Nucleus accumbens (tissue), 56 donors: ENCODE measurements around the gene GSK3A.
A peak's percentile ranks its signal among the peaks of the same experiment; 100 is the strongest.

Source experiments
- DNase-seq, 56 donors: peaks; one replicate each; lab custom pipeline; 2025; lab: John Stamatoyannopoulos, UW

The GSK3A gene

GRCh38 chr19:42233678-42234292, 8.6 kb downstream of the GSK3A start:
- no peak for DNase-seq

GRCh38 chr19:42233106-42233505, 9.3 kb downstream of the GSK3A start:
- DNase-seq: no peak

- no peak for DNase-seq
These were observed 10.0 kb downstream of the GSK3A start for GRCh38 chr19:42232435-42232834.

DNA sequence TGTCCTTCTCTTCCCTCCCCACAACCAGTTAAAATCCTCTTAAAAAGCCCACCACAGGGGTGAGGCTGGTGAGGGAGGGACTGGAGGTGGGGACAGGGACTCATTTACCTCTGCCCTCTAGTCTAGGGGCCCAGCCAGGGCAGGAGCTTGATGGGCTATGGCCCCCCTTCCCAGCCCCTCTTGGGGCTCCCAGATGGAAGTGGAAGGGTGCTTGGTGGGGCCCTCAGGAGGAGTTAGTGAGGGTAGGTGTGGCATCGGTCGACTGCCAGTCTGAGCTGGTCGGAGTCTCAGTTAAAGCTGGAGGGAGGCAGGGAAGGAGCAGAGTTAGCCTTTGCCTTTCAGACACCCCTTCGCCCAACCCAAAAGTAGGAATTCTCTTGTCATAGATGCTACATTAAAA, 11.8 kb downstream of the GSK3A start:
- no peak for DNase-seq

- no peak for DNase-seq
These were observed 12.5 kb downstream of the GSK3A start for GRCh38 chr19:42229855-42230351.

GRCh38 chr19:42229301-42229854, 13.0 kb downstream of the GSK3A start:
- no peak for DNase-seq

- DNase-seq: no peak
These were observed 13.8 kb downstream of the GSK3A start for GRCh38 chr19:42228641-42229040.

DNA sequence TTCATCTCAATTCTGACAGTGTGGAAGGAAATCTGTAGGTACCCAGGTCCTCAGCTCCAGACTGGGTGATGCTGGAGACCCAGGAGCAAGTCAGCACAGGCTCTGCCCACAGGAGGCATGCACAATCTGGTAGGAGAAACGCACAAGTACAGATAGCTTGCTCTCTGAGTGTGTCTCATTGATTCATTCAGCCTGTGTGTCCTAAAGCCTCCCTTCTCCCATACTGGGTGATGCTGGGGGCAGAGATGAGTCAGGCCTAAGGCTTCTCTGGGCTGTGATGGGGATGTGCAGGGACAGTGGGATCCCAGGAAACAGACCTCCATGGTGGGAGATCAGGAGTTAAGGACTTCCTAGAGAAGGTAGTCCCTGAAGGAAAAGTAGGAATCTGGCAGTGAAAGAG, 15.5 kb downstream of the GSK3A start:
- DNase-seq: no peak

DNA sequence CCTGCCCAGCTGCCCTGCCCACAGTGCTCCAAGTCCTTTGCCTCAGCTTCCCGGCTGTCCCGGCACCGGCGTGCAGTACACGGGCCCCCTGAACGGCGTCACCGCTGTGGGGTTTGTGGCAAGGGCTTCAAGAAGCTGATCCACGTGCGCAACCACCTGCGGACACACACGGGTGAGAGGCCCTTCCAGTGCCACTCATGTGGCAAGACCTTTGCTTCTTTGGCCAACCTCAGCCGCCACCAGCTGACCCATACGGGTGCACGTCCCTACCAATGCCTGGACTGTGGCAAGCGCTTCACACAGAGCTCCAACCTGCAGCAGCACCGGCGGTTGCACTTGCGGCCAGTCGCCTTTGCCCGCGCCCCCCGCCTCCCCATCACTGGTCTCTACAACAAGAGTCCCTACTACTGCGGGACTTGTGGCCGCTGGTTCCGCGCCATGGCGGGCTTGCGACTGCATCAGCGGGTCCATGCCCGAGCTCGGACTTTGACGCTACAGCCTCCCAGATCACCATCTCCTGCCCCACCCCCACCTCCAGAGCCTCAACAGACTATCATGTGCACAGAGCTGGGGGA, 16.6 kb downstream of the GSK3A start:
- DNase-seq: no peak

GRCh38 chr19:42224940-42225717, 17.3 kb downstream of the GSK3A start:
- no peak for DNase-seq

DNA sequence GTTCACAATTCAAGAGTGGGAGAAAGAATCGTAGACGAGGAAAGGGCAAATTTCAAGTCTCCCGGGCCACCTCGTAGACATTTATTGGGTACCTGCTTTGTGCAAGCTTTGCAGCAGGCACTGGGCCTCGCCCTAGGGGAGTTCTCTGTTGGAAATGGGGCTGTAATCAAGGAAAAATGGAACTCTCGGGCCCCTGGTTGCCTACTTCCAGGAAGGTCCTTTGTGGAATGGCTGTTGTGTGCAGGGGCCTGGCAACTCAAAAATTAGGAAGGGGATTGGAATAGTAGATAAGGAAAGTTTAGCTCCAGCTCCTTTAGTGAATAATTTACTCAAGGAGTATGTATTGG, 21.7 kb downstream of the GSK3A start:
- no peak for DNase-seq

DNA sequence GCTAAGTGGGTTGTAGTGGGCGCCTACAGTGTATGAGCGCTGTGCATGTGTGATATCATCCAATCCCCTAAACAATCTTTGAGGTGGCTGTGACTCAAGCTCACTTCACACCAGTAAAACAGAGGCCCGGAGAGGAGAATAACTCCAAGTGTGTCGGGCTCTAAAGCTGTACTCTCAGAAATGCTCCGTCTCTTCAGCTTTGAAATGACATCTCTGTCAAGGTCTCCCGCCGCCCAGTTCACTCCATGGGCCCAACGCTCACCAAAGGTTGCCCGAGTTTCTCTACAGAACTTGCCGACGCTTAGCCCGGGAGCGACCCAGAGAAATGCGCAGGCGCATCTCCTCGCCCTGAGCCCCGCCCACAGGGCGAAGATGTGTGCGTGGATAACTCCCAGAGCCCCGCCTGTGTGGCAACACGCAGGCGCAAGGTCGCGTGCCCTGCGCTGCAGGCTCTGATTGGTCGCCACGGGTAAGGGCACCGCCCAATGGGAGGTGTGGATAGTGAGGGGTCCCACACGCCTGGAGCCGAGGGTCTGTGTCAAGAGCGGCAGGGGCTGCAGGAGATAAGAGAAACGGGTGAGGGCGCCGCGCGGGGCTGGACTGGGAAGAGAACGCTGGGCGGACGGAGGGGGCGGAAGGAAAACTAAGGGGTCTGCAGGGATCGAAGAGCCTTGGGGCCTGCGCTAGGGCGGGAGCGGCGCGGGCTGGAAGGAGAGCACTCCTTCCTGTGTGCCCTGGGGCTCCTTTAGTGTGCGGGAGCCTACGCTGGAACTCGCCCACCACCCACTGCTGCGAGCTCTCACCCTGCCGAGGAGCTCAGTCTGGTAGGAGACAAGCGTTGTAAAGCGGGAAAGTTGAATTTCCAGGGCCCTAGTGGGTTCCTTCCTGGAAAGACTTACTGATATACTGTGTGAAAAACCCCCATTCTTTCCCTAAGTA, 22.3 kb downstream of the GSK3A start, which contains the start of gene ZNF526:
Gene ZNF526 (plus strand): TSS at position 501 of the 939 bp plus-strand sequence. CDS start 4,092 bp downstream, outside the sequence.
- DNase-seq: peak; percentile 73 to 98 (median 95)

GRCh38 chr19:42217520-42218437, 24.6 kb downstream of the GSK3A start, which contains the start of gene DEDD2:
DEDD2 (minus strand) TSS chr19:42217677; CDS start chr19:42217007, 670 bp downstream.
- peak; percentile 37 to 99 (median 94) for DNase-seq

DNA sequence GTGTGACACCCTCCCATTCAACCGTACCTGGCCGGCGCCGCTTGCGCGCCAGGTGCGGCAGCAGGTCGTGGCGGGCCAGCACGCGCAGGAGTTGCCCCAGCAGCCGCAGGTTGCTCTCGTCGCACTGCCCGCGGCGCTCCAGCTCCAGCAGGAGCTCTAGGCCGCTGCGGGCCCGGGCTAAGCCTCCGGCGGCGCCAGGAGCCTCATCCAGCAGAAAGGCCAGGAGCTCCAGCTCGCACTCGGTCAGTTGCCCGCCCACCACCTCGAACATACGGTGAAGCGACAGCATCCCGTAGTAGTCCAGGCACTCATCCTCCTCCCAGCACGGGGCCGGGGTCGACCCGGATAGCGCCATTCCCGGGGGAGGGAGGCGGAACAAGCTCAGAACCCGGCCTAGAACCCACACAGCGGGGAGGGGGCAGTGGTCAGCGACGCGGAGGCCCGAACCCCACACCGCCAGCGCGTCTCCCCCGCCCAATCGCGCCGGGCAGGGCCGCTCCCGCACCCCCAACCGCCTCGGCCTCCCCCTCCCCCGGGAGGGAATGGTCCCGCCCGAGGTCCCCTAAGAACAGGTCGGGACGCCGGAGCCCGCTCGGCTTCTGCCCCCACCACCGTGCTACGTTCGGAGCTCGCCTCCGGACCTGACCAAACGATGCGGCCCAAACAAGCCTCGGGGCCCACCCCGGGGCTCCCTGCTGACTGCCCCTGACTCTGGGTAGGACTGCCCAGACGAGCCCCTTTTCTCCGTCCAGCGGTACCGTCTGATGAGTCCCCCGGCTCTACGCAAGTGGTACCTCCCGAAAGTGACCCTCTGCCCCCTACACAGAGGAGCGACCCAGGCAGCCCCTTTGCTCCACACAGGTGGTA, 25.5 kb downstream of the GSK3A start:
- peak in 35 of 56 donors; percentile 21 to 78 (median 48) for DNase-seq

DNA sequence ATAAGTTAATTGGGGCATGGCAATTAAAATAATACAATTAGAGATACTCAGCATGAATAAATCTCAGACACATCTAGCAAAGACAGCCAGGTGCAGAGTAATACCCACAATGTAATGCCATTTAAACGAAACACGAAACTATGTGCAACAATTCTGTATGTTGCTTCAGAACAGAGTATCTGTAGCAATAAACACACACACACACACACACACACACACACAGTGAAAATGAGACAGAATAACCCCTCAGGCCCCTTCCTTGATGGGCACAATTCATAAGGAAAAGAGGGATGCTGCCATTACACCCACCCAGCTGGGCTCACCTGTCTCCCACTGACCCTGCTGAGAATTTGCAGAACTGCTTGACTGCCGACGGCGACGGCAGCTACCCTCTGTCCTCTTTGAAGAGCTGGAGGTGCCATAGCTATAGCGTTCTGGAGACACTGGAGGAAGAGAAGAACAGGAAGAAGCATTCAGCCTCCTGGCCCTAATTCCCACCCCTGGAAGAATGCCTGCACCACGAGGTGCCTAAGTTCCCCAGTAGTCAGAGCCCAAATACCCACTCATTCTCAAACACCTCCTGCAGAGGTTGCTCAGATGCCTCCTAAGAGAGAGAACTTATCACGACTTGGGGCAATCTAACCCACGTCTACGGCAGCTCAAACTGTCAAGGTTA, 27.5 kb downstream of the GSK3A start:
- DNase-seq: no peak

DNA sequence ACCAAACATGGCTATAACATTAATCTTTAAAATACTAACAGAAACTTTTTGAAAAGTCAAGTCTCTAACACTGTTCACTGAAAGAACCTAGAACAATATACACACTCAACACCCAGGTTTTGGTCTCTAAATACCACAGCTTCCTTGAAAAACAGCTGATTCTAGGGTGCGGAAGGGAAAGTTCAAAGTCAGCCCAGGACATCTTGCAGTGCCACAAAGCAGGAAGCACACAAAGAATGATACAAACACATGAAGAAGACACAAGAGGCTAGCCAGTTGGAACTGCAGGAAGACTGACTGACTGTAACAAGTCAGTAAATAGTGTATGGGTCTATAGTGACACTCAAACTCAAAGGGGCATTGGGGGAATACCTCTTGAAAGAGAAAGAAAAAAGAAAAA, 29.5 kb downstream of the GSK3A start:
- DNase-seq: no peak

DNA sequence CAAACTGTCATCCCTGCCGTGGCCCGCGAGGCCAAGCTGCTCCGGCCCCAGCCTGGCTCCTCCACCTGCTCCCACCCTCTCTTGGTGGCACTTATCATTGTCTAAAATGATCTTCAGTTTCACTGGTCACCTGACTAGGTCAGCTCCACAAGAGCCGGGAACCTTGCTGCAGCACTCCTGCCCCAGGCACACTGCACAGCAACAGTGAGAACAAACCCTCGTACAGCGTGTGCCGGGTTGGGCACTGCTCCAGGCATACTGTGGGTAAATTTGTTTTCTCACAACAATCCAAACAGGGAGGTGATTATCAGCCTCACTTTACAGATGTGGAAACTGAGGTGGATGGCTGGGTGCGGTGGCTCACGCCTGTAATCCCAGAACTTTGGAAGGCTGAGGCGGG, 33.8 kb downstream of the GSK3A start:
- no peak for DNase-seq
